IMR-90 (cell line): Measurements from ENCODE around the gene BPNT1.
"Not testable (repeated sequence)": the region's sequence is repeated elsewhere in the genome, so short reads cannot be mapped to it uniquely, and the experiment has no call there.

Experiments
- BHLHE40 ChIP-seq: fragments of 150-350 bp; IDR thresholded peaks from 2 replicates; pipeline ENCODE4 v1.6.1; 2016; ENCODE audit warnings: mild to moderate bottlenecking, low read depth, low read length
- CEBPB ChIP-seq: IDR thresholded peaks from 2 replicates; pipeline ENCODE4 v1.6.1; 2012; ENCODE audit warnings: low read depth, low read length, improper control_type of control experiment
- CHD1 ChIP-seq: IDR thresholded peaks from 2 replicates; pipeline ENCODE4 v1.6.1; 2012; ENCODE audit warnings: low read depth, low read length, improper control_type of control experiment
- MAFK ChIP-seq: IDR thresholded peaks from 2 replicates; pipeline ENCODE4 v1.6.1; 2012; ENCODE audit warnings: low read depth, low read length, improper control_type of control experiment
- NFE2L2 ChIP-seq: fragments of 150-350 bp; IDR thresholded peaks from 2 replicates; pipeline ENCODE4 v1.6.1; 2016; ENCODE audit warnings: low read depth, mild to moderate bottlenecking, low read length
- POLR2A ChIP-seq: IDR thresholded peaks from 2 replicates; pipeline ENCODE4 v1.6.1; 2012; ENCODE audit warnings: mild to moderate bottlenecking, low read depth, low read length
- RAD21 ChIP-seq: IDR thresholded peaks from 2 replicates; pipeline ENCODE4 v1.6.1; 2012; ENCODE audit warnings: low read length, improper control_type of control experiment
- RFX5 ChIP-seq: IDR thresholded peaks from 2 replicates; pipeline ENCODE4 v1.8.0; 2012; ENCODE audit warnings: low read depth, mild to moderate bottlenecking, low read length, moderate library complexity
- SMC3 ChIP-seq: fragments of 150-350 bp; IDR thresholded peaks from 2 replicates; pipeline ENCODE4 v1.6.1; 2016; ENCODE audit warnings: low read depth, mild to moderate bottlenecking, antibody characterized with exemption, low read length, moderate library complexity
- TF ChIP-seq, protein P1 (sequence below): conservative IDR thresholded peaks from 2 replicates; pipeline ENCODE4 v1.5.1; 2012; ENCODE audit warnings: mild to moderate bottlenecking, low read depth, low read length, improper control_type of control experiment
- TF ChIP-seq, protein P2 (sequence below): fragments of 150-350 bp; IDR thresholded peaks from 2 replicates; pipeline ENCODE4 v1.6.1; 2017; ENCODE audit warnings: mild to moderate bottlenecking, antibody characterized with exemption, low read length, low read depth

DNA sequence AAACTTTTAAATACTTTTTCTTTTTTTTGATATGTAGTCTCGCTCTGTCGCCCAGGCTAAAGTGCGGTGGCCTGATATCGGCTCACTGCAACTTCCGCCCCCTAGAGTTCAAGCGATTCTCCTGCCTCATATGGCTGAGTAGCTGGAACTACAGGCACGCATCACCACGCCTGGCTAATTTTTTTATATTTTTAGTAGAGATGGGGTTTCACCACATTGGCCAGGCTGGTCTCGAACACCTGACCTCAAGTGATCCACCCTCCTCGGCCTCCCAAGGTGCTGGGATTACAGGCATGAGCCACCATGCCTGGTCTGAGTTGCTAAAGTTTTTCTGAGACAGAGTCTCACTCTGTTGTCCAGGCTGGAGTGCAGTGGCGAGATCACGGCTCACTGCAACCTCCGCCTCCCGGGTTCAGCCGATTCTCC lies 3.3 kb downstream of the BPNT1 start:
- not testable (repeated sequence) for TF ChIP-seq BHLHE40, POLR2A, CEBPB, RFX5, RAD21, NFE2L2, SMC3, MAFK, CHD1
- TF ChIP-seq, protein P1, sequence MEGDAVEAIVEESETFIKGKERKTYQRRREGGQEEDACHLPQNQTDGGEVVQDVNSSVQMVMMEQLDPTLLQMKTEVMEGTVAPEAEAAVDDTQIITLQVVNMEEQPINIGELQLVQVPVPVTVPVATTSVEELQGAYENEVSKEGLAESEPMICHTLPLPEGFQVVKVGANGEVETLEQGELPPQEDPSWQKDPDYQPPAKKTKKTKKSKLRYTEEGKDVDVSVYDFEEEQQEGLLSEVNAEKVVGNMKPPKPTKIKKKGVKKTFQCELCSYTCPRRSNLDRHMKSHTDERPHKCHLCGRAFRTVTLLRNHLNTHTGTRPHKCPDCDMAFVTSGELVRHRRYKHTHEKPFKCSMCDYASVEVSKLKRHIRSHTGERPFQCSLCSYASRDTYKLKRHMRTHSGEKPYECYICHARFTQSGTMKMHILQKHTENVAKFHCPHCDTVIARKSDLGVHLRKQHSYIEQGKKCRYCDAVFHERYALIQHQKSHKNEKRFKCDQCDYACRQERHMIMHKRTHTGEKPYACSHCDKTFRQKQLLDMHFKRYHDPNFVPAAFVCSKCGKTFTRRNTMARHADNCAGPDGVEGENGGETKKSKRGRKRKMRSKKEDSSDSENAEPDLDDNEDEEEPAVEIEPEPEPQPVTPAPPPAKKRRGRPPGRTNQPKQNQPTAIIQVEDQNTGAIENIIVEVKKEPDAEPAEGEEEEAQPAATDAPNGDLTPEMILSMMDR, result not testable (repeated sequence)
- TF ChIP-seq, protein P2, sequence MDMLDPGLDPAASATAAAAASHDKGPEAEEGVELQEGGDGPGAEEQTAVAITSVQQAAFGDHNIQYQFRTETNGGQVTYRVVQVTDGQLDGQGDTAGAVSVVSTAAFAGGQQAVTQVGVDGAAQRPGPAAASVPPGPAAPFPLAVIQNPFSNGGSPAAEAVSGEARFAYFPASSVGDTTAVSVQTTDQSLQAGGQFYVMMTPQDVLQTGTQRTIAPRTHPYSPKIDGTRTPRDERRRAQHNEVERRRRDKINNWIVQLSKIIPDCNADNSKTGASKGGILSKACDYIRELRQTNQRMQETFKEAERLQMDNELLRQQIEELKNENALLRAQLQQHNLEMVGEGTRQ, result not testable (repeated sequence)
